Fibroblast of gingiva (primary cell): ENCODE results near the gene C7.

Experiments used
- DNase-seq: peaks from one replicate; pipeline ENCODE4 v3.0.0-alpha.2; 2011; ENCODE audit warnings: low read depth

The C7 gene

GRCh38 chr5:40916226-40916625 lies 6.9 kb downstream of the C7 start:
- DNase-seq: no peak

DNA sequence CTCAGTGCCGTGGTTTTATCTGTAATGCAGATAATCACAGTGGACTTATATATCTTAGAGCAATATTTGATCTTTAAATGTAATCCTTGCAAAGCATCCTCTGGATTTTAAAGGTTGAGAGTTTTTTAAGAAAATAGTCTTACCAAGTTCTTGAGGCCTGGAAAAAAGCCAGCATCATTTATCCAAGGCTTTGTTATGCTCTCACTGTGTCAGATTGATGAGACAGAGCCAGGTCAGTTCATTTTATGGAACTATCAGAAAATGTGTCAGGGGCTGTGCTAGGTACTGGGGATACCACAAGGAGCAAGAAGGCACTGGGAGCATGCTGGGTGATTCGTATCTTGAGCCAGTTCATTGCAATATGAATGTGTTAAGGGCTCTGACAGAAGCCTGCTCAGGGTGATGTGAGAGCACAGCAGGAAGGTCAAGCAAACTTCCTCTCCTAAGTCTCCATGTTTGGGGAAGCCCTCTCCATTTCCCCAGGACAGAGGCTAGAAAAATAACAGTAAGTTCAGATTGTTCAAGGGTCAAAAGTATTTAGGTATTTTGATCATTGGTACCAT lies 19.7 kb downstream of the C7 start:
- DNase-seq: no peak

DNA sequence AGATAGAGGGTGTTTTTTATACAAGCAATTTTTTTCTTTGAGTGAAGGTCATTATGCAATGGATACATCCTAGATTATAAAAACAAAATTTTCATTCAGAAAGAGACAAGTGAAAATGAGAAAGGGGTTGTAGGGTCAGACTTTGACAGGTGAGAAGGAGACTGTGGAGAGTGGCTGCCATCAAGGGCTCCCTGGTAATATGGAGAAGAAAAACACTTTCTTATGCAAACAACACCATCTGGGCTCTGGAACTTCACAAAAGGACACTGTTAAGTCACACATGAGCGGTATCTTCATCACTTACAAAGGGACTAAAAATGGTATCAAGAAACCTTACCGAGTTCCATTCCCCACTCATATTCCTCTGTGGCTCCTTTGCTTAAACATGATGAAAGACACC lies 23.5 kb downstream of the C7 start:
- no peak for DNase-seq

GRCh38 chr5:40937075-40937474 lies 27.8 kb downstream of the C7 start:
- no peak for DNase-seq

- DNase-seq: no peak
Observed at GRCh38 chr5:40939753-40940152, 30.5 kb downstream of the C7 start.

DNA sequence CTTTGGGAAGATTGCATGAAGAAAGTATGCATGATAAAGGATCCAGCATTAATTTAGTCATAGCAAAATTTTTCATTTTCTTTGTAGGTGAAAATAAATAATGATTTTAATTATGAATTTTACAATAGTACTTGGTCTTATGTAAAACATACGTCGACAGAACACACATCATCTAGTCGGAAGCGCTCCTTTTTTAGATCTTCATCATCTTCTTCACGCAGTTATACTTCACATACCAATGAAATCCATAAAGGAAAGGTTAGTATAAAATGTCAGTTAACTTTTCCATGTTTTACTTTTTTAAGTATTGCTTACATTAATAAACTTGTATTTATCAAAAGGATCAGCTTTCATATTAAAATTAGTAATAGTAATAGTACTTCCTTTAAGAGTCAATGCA lies 35.8 kb downstream of the C7 start:
- no peak for DNase-seq

DNA sequence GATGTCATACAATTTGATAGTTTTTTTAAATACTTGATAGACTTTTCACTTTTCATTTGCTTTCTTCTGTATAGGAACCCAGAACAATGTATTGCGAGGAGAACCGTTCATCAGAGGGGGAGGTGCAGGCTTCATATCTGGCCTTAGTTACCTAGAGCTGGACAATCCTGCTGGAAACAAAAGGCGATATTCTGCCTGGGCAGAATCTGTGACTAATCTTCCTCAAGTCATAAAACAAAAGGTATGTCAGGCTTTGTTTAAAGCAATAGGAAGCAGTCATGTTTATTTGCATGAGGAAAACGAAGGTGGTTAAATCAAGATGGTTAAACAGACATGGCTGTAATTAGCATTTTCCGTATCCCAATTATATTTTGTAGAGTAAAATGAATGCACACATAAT lies 46.0 kb downstream of the C7 start:
- DNase-seq: no peak

- no peak for DNase-seq
Observed at GRCh38 chr5:40957048-40957447, 47.8 kb downstream of the C7 start.

- no peak for DNase-seq
Observed at GRCh38 chr5:40958811-40959210, 49.5 kb downstream of the C7 start.

GRCh38 chr5:40960037-40960436 lies 50.7 kb downstream of the C7 start:
- DNase-seq: no peak

GRCh38 chr5:40962207-40962955 lies 53.1 kb downstream of the C7 start:
- DNase-seq: no peak

DNA sequence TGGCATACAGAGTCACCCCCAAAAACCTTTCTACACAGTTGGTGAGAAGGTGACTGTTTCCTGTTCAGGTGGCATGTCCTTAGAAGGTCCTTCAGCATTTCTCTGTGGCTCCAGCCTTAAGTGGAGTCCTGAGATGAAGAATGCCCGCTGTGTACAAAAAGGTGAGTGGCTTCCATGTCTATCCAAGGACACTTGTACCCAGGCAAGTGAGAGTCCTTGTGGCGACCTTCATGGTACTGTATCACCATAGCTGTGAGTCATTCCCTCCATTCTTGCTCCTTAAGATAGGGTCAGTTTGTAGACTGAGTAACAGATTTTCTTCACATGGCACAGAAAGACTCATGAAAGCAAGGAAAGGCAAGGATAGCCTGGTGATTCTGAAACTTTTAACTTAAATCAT lies 63.1 kb downstream of the C7 start:
- no peak for DNase-seq

GRCh38 chr5:40973364-40974004 lies 64.2 kb downstream of the C7 start:
- DNase-seq: no peak

GRCh38 chr5:40976041-40976440 lies 66.7 kb downstream of the C7 start:
- no peak for DNase-seq

DNA sequence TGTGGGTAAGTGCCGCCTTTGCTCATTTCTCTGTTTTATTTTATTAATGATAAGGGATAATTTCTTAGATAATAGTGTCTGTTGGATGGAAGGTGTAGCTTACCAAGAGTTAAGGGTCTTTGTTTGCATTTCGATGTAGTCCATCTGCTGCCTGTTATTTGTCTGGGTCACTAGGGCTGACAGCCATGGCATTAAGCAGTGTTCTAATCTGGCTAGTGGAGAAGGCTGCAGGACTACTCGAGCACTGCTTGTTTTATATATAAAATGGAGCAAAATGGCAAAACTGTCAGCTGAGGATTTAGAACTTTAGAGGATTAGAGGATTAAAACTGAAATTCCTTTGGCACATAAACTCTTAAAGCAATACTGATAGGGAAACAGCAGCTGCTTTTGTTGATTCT lies 67.5 kb downstream of the C7 start:
- no peak for DNase-seq

DNA sequence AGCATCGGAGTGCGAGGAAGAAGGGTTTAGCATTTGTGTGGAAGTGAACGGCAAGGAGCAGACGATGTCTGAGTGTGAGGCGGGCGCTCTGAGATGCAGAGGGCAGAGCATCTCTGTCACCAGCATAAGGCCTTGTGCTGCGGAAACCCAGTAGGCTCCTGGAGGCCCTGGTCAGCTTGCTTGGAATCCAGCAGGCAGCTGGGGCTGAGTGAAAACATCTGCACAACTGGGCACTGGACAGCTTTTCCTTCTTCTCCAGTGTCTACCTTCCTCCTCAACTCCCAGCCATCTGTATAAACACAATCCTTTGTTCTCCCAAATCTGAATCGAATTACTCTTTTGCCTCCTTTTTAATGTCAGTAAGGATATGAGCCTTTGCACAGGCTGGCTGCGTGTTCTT lies 72.1 kb downstream of the C7 start:
- peak; percentile 81 for DNase-seq

DNA sequence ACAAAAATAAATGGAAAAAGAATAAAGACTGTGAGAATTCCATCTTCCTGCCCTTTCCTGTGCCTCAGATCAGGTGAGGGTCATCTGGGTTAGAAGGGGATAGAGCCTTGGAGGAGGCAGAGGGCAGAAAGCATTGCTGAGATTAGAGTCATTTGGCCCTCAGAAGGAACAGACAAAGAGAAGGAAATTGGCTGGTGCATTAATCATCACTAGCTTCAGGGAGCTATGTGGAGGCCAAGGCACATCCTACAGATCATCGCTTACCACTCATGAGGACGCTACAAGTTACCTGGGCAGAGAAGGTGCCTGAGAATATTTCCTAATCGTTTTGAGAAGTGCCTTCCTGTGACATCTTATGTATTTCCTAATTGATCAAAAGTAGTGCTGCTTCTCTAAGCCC lies 74.5 kb downstream of the C7 start:
- DNase-seq: no peak

- DNase-seq: peak; percentile 23
Observed at GRCh38 chr5:40984884-40985283, 75.6 kb downstream of the C7 start.

GRCh38 chr5:40985501-40985900 lies 76.2 kb downstream of the C7 start:
- DNase-seq: no peak

- DNase-seq: no peak
Observed at GRCh38 chr5:40986666-40987065, 77.4 kb downstream of the C7 start.

DNA sequence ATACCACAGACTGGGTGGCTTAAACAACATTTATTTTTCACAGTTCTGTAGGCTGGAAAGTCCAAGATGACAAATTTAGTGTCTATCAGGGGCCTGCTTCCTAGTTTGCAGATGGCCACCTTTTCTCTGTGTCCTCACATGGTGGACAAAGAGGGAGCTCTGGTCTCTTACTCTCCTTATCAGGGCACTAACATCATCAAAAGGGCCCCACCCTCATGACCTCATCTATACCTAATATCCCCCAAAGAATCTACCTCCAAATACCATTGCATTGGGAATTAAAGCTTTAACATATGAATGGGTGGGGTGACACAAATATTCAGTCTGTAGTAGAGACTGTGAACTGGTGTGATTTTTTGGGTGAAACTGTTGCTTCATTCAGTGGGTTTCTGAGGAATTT lies 78.1 kb downstream of the C7 start:
- DNase-seq: no peak

- DNase-seq: no peak
Observed at GRCh38 chr5:40988746-40989510, 79.6 kb downstream of the C7 start.
